Measurements from ENCODE around the gene CHPT1. TPM values are rescaled to one million over a fixed set of nuclear protein-coding genes. Genes with fewer than 3 reads are reported as not detected.

The CHPT1 gene
- total and polyA plus RNA-seq, 9 of the 15 experiments (the other 6 are each of a cell fraction or from before 2014, with no cell fraction given): 15.3 to 210 (median 91.9) TPM

GRCh38 chr12:101697197-101697929 lies at the start of gene CHPT1 (continued):
- no peak for TF ChIP-seq HDAC1 (IDR thresholded peaks at IDR 0.05)
- TF ChIP-seq, protein P1, sequence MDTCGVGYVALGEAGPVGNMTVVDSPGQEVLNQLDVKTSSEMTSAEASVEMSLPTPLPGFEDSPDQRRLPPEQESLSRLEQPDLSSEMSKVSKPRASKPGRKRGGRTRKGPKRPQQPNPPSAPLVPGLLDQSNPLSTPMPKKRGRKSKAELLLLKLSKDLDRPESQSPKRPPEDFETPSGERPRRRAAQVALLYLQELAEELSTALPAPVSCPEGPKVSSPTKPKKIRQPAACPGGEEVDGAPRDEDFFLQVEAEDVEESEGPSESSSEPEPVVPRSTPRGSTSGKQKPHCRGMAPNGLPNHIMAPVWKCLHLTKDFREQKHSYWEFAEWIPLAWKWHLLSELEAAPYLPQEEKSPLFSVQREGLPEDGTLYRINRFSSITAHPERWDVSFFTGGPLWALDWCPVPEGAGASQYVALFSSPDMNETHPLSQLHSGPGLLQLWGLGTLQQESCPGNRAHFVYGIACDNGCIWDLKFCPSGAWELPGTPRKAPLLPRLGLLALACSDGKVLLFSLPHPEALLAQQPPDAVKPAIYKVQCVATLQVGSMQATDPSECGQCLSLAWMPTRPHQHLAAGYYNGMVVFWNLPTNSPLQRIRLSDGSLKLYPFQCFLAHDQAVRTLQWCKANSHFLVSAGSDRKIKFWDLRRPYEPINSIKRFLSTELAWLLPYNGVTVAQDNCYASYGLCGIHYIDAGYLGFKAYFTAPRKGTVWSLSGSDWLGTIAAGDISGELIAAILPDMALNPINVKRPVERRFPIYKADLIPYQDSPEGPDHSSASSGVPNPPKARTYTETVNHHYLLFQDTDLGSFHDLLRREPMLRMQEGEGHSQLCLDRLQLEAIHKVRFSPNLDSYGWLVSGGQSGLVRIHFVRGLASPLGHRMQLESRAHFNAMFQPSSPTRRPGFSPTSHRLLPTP (IDR thresholded peaks at IDR 0.05; ENCODE audit: borderline replicate concordance, extremely low read depth, insufficient read length): no peak
- no peak for TF ChIP-seq TFAM (CRISPR knock-in tag; conservative IDR thresholded peaks at IDR 0.05)
- TF ChIP-seq ZNF592 (IDR thresholded peaks at IDR 0.05): no peak
- no peak for TF ChIP-seq ZNF583 (CRISPR knock-in tag; IDR thresholded peaks at IDR 0.05)
- no peak for TF ChIP-seq CBX8 (IDR thresholded peaks at IDR 0.05; ENCODE audit: borderline replicate concordance, extremely low read depth, low read depth, low read length, poor library complexity, severe bottlenecking)
- no peak for TF ChIP-seq PHF20 (IDR thresholded peaks at IDR 0.05; ENCODE audit: partially characterized antibody)
- TF ChIP-seq SOX6 (IDR thresholded peaks at IDR 0.05): no peak; the same call in 1 of the 2 replicates
- TF ChIP-seq AFF4 (CRISPR knock-in tag; IDR thresholded peaks at IDR 0.05): no peak; the same call in 1 of the 2 replicates
- TF ChIP-seq CEBPZ (IDR thresholded peaks at IDR 0.05; ENCODE audit: borderline replicate concordance, low read depth, low read length): no peak
- TF ChIP-seq MAFK (IDR thresholded peaks at IDR 0.05; ENCODE audit: low read length): no peak
- no peak for TF ChIP-seq RHOXF2B (CRISPR knock-in tag; conservative IDR thresholded peaks at IDR 0.05)

Measured in K562 (cell line).